Measurements from ENCODE around the gene GABRR2.

- no peak for TF ChIP-seq CTCF (IDR thresholded peaks at IDR 0.05; ENCODE audit: poor library complexity)
- no peak for TF ChIP-seq EZH2 (IDR thresholded peaks at IDR 0.05; ENCODE audit: borderline replicate concordance)
Observed at GRCh38 chr6:89268776-89269175, 46.3 kb downstream of the GABRR2 start.
